Keratinocyte (primary cell): ENCODE results near the gene JPT1. TPM values are rescaled to one million over a fixed set of nuclear protein-coding genes. Genes with fewer than 3 reads are reported as not detected.

Experiments used
- DNase-seq: peaks from one replicate; pipeline ENCODE4 v3.0.0-alpha.2; 2011; ENCODE audit warnings: low read depth, missing footprints, low spot score
- FAIRE-seq: peaks from 2 replicates; lab custom pipeline; 2011; peaks lifted over from hg19 to GRCh38; lab: Jason Lieb, UNC
- H2AFZ ChIP-seq: 2 replicates; pipeline ENCODE4 v1.6.0; 2012; ENCODE audit warnings: low read length, control low read depth, inconsistent platforms; ENCODE audit not compliant: control insufficient read depth
- H3K27ac ChIP-seq: 2 replicates; pipeline ENCODE4 v1.5.1; 2011; ENCODE audit warnings: low read length; ENCODE audit not compliant: control insufficient read depth, insufficient read depth
- H3K27me3 ChIP-seq: 3 replicates; pipeline ENCODE4 v1.6.0; 2011; ENCODE audit warnings: low read length; ENCODE audit not compliant: control insufficient read depth, insufficient read depth; ENCODE audit errors: extremely low read depth
- H3K36me3 ChIP-seq, 2 experiments: 2 replicates in 1 of 2; 3 replicates in 1 of 2; pipeline ENCODE4 v1.5.1; 2011; ENCODE audit warnings: low read length in 2 of 2, mild to moderate bottlenecking in 1 of 2; ENCODE audit not compliant: control insufficient read depth in 2 of 2, insufficient read depth in 2 of 2; ENCODE audit errors: extremely low read depth in 1 of 2
- H3K4me1 ChIP-seq: 3 replicates; pipeline ENCODE4 v1.5.1; 2011; ENCODE audit warnings: low read length; ENCODE audit not compliant: control insufficient read depth, insufficient read depth; ENCODE audit errors: extremely low read depth
- H3K4me2 ChIP-seq: 3 replicates; pipeline ENCODE4 v1.6.0; 2011; ENCODE audit warnings: low read depth, low read length; ENCODE audit not compliant: control insufficient read depth, insufficient read depth; ENCODE audit errors: extremely low read depth
- H3K4me3 ChIP-seq, 3 experiments: fragments of 200-600 bp in 1 of 3; sonication (generic) in 1 of 3; 2 replicates in 2 of 3; 3 replicates in 1 of 3; pipeline ENCODE4 v1.5.1; 2011 to 2016; ENCODE audit warnings: low read length in 3 of 3, mild to moderate bottlenecking in 3 of 3, control low read depth in 2 of 3, inconsistent platforms in 1 of 3, low read depth in 1 of 3, mixed read lengths in 1 of 3, mixed run types in 1 of 3, moderate library complexity in 1 of 3; ENCODE audit not compliant: control insufficient read depth in 2 of 3, insufficient read depth in 2 of 3; ENCODE audit errors: extremely low read depth in 1 of 3
- H3K79me2 ChIP-seq: 2 replicates; pipeline ENCODE4 v1.6.0; 2012; ENCODE audit warnings: low read length; ENCODE audit not compliant: control insufficient read depth, insufficient read depth
- H3K9ac ChIP-seq: 3 replicates; pipeline ENCODE4 v1.6.0; 2011; ENCODE audit warnings: low read length; ENCODE audit not compliant: control insufficient read depth, insufficient read depth; ENCODE audit errors: extremely low read depth
- H3K9me1 ChIP-seq: 3 replicates; pipeline ENCODE4 v1.6.0; 2011; ENCODE audit warnings: low read length; ENCODE audit not compliant: control insufficient read depth, insufficient read depth; ENCODE audit errors: extremely low read depth
- H3K9me3 ChIP-seq: 2 replicates; pipeline ENCODE4 v1.5.1; 2012; ENCODE audit warnings: low read depth, low read length; ENCODE audit not compliant: control insufficient read depth
- H4K20me1 ChIP-seq: 3 replicates; pipeline ENCODE4 v1.6.0; 2011; ENCODE audit warnings: low read length; ENCODE audit not compliant: control insufficient read depth, insufficient read depth; ENCODE audit errors: extremely low read depth
- EZH2 ChIP-seq: IDR thresholded peaks from one replicate; pipeline ENCODE4 v1.6.1; 2012; ENCODE audit warnings: inconsistent platforms, mild to moderate bottlenecking, low read length, moderate library complexity
- dilution Hi-C: fragments of 300-500 bp; cut with MboI; formaldehyde crosslinking; loops from one replicate; pipeline ENCODE4 v1.7.0; 2020; ENCODE audit warnings: low sequenced_read_pairs; ENCODE audit not compliant: extremely low pct_ligation_motif_present
- polyA plus RNA-seq, 5 experiments: library from polyadenylated mRNA; depleted of rRNA in 3 of 5; stranded (reverse) in 3 of 5; stranded (forward) in 1 of 5; unstranded in 1 of 5; fragments of >200 nt; gene quantifications; 1 replicate in 1 of 5; 2 replicates in 3 of 5; 3 replicates in 1 of 5; pipeline versions ENCODE4 v1.2.1 to v1.2.3, GENCODE V29; 2011 to 2012; ENCODE audit warnings: missing spikeins in 2 of 5, low read depth in 1 of 5, low replicate concordance in 1 of 5
- TF ChIP-seq, protein P1 (sequence below), 3 experiments: IDR thresholded peaks in 1 of 3; conservative IDR thresholded peaks in 1 of 3; optimal IDR thresholded peaks in 1 of 3; 2 replicates in 2 of 3; 3 replicates in 1 of 3; pipeline versions ENCODE3 to v1.5.1; 2011; ENCODE audit warnings: low read length in 3 of 3, mild to moderate bottlenecking in 3 of 3, moderate library complexity in 2 of 3, control low read depth in 1 of 3, inconsistent platforms in 1 of 3; ENCODE audit not compliant: insufficient read depth in 2 of 3; ENCODE audit errors: extremely low read depth in 1 of 3

JPT1 gene
- polyA plus RNA-seq, 1 donor (not counting 4 experiments of a cell fraction or from before 2014, with no cell fraction given) = 142 TPM

DNA sequence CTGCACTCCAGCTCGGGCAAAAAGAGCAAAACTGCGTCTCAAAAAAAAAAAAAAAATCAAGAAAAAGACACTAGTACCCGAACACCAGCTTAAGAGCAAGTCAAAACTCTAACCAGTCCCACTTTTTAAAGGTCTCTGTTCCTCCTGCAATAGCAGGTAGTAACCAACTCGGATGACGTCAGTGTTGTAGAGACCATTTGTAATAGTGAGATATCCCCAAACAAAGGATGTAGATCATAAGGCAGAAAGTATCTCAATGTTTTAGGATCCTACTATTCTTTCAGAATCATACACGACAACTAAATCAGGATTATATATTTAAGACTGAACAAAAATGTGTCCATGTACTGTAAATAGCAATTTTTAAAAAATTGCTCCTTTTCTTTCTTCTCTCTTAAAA is 2.4 kb downstream of the JPT1 start:
- no peaks in the 10 kb centered on the region for H3K9me3 ChIP-seq
- peak overlapping the region; percentile 2 for H3K9ac ChIP-seq
- H3K79me2 ChIP-seq = peaks cover 69% of the 10 kb centered on the region
- H3K36me3 ChIP-seq = peaks cover 10 to 16% of the 10 kb centered on the region in 2 experiments
- no peak for DNase-seq
- H4K20me1 ChIP-seq = peaks cover 13% of the 10 kb centered on the region
- H3K4me1 ChIP-seq = peaks cover 25% of the 10 kb centered on the region
- no peaks in the 10 kb centered on the region for H3K27me3 ChIP-seq
- TF ChIP-seq, protein P1, sequence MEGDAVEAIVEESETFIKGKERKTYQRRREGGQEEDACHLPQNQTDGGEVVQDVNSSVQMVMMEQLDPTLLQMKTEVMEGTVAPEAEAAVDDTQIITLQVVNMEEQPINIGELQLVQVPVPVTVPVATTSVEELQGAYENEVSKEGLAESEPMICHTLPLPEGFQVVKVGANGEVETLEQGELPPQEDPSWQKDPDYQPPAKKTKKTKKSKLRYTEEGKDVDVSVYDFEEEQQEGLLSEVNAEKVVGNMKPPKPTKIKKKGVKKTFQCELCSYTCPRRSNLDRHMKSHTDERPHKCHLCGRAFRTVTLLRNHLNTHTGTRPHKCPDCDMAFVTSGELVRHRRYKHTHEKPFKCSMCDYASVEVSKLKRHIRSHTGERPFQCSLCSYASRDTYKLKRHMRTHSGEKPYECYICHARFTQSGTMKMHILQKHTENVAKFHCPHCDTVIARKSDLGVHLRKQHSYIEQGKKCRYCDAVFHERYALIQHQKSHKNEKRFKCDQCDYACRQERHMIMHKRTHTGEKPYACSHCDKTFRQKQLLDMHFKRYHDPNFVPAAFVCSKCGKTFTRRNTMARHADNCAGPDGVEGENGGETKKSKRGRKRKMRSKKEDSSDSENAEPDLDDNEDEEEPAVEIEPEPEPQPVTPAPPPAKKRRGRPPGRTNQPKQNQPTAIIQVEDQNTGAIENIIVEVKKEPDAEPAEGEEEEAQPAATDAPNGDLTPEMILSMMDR (optimal IDR thresholded peaks at IDR 0.05 in 1 of 3, IDR thresholded peaks at IDR 0.05 in 1 of 3, conservative IDR thresholded peaks at IDR 0.05 in 1 of 3; ENCODE audit: extremely low read depth in 1 of 3, insufficient read depth in 2 of 3, low read length in 3 of 3) = no peak
- no peak for TF ChIP-seq EZH2
- FAIRE-seq = no peak
- no peak overlapping the region for H2AFZ ChIP-seq
- peak overlapping the region; percentile 100 for H3K4me2 ChIP-seq
- H3K27ac ChIP-seq = no peak overlapping the region
- peaks cover 4% of the 10 kb centered on the region for H3K9me1 ChIP-seq
- dilution Hi-C loops = no loop called here
- H3K4me3 ChIP-seq = peak overlapping the region in 1 of 3 experiments; percentile 84

DNA sequence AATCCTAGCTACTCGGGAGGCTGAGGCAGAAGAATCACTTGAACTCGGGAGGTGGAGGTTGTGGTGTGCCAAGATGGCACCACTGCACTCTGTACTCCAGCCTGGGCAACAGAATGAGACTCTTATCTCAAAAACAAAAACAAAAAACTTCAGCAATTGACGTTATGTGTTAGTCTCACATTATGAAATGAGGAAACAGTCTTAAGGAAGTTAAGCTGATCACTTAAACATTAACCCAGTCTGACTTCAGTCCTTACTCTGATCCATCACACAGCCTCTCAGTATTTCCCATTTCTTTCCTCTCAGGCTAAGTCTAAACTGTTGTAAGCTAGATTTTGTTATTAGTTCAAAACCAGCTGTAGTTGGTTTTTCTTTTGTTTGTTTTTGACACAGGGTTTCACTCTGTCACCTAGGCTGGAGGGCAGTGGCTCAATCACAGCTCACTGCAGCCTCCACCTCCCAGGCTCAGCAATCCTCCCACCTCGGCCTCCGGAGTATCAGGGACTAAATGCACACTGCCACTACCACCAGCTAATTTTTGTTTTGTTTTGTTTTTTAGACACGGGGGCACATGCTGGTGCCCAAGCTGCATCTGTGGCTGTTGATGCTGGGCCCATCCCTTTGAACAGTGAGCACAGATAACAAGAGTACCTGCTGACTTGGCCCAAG is 6.3 kb downstream of the JPT1 start:
- Histone ChIP-seq H3K36me3 (peaks cover 35 to 49% of the 10 kb centered on the region in 2 experiments), H3K9me3 (no peaks in the 10 kb centered on the region), H3K79me2 (peaks cover 68% of the 10 kb centered on the region), H3K27me3 (no peaks in the 10 kb centered on the region), H4K20me1 (peaks cover 13% of the 10 kb centered on the region), H3K9me1 (no peaks in the 10 kb centered on the region), H3K27ac (no peak overlapping the region), H3K4me1 (peaks cover 12% of the 10 kb centered on the region), H3K4me3 (no peak overlapping the region), H3K9ac (no peak overlapping the region), H2AFZ (no peak overlapping the region), H3K4me2 (no peak overlapping the region)
- TF ChIP-seq EZH2 = no peak
- TF ChIP-seq, protein P1 (optimal IDR thresholded peaks at IDR 0.05 in 1 of 3, IDR thresholded peaks at IDR 0.05 in 1 of 3, conservative IDR thresholded peaks at IDR 0.05 in 1 of 3; ENCODE audit: extremely low read depth in 1 of 3, insufficient read depth in 2 of 3, low read length in 3 of 3) = no peak
- DNase-seq (no peak), FAIRE-seq (no peak)
- dilution Hi-C loops = no loop called here
